MM.1S (cell line): Measurements from ENCODE around the gene PSENEN.

Source experiments
- DNase-seq: peaks from one replicate; pipeline ENCODE4 v3.0.0-alpha.2; 2015
- H2AFZ ChIP-seq: fragments of 300-600 bp; sonication (generic); 2 replicates; pipeline ENCODE4 v1.6.0; 2016; ENCODE audit warnings: antibody characterized with exemption, low read length
- H3F3A ChIP-seq: fragments of 300-600 bp; sonication (generic); 2 replicates; pipeline ENCODE4 v1.6.1; 2016; ENCODE audit warnings: mild to moderate bottlenecking, antibody characterized with exemption, low read length, moderate library complexity, mixed read lengths; ENCODE audit not compliant: insufficient read depth
- H3K27ac ChIP-seq: fragments of 300-600 bp; sonication (generic); 2 replicates; pipeline ENCODE4 v1.5.1; 2016; ENCODE audit warnings: mild to moderate bottlenecking, low read length
- H3K27me3 ChIP-seq: fragments of 300-600 bp; sonication (generic); replicated peaks from 2 replicates; pipeline ENCODE4 v1.6.0; 2016; ENCODE audit warnings: low read length; ENCODE audit not compliant: insufficient read depth
- H3K36me3 ChIP-seq: fragments of 300-600 bp; sonication (generic); replicated peaks from 2 replicates; pipeline ENCODE4 v1.6.1; 2016; ENCODE audit warnings: mild to moderate bottlenecking, low read length, mixed read lengths; ENCODE audit not compliant: insufficient read depth
- H3K4me1 ChIP-seq: fragments of 300-600 bp; sonication (generic); 2 replicates; pipeline ENCODE4 v1.6.1; 2016; ENCODE audit warnings: low read length, mixed read lengths
- H3K4me2 ChIP-seq: fragments of 300-600 bp; sonication (generic); 2 replicates; pipeline ENCODE4 v1.6.0; 2016; ENCODE audit warnings: low read depth, low read length
- H3K4me3 ChIP-seq: fragments of 300-600 bp; sonication (generic); 2 replicates; pipeline ENCODE4 v1.5.1; 2016; ENCODE audit warnings: low read length, mixed read lengths
- H3K79me2 ChIP-seq: fragments of 300-600 bp; sonication (generic); 2 replicates; pipeline ENCODE4 v1.6.1; 2016; ENCODE audit warnings: mixed run types, low read length, mixed read lengths
- H3K9ac ChIP-seq: fragments of 300-600 bp; sonication (generic); 2 replicates; pipeline ENCODE4 v1.6.1; 2016; ENCODE audit warnings: low read length, mixed read lengths
- H3K9me2 ChIP-seq: fragments of 300-600 bp; sonication (generic); replicated peaks from 2 replicates; pipeline ENCODE4 v1.6.1; 2016; ENCODE audit warnings: mild to moderate bottlenecking, low read length, mixed read lengths; ENCODE audit not compliant: insufficient read depth
- H3K9me3 ChIP-seq: fragments of 300-600 bp; sonication (generic); replicated peaks from 2 replicates; pipeline ENCODE4 v1.6.1; 2016; ENCODE audit warnings: mild to moderate bottlenecking, low read length, mixed read lengths; ENCODE audit not compliant: insufficient read depth
- H4K20me1 ChIP-seq: fragments of 300-600 bp; sonication (generic); 2 replicates; pipeline ENCODE4 v1.6.1; 2016; ENCODE audit warnings: mild to moderate bottlenecking, low read length, moderate library complexity, mixed read lengths; ENCODE audit not compliant: insufficient read depth
- CTCF ChIP-seq: fragments of 300-600 bp; sonication (generic); IDR thresholded peaks from 2 replicates; pipeline ENCODE4 v1.5.1; 2016; ENCODE audit warnings: antibody characterized with exemption, low read length, mixed read lengths
- EZH2 ChIP-seq: fragments of 300-600 bp; sonication (generic); optimal IDR thresholded peaks from 2 replicates; pipeline ENCODE3; 2017; ENCODE audit warnings: low read depth, mild to moderate bottlenecking, antibody characterized with exemption, low read length, mixed read lengths
- EZH2phosphoT487 ChIP-seq: fragments of 300-600 bp; sonication (generic); IDR thresholded peaks from 2 replicates; pipeline ENCODE4 v1.6.1; 2018; ENCODE audit warnings: antibody characterized with exemption, low read length

The PSENEN gene

GRCh38 chr19:35789978-35790944 lies 44.8 kb downstream of the PSENEN start:
- Histone ChIP-seq H3K27ac (no peak overlapping the region), H3K4me1 (no peaks in the 10 kb centered on the region)
- DNase-seq: no peak

GRCh38 chr19:35790981-35791813 lies 45.7 kb downstream of the PSENEN start:
- no peaks in the 10 kb centered on the region for H3K9me2 ChIP-seq
- TF ChIP-seq EZH2 (no peak), CTCF (peak; percentile 9; the same call in 1 of the 2 replicates)
- no peaks in the 10 kb centered on the region for H3K9me3 ChIP-seq
- H3F3A ChIP-seq: no peaks in the 10 kb centered on the region
- no peak overlapping the region for H3K27ac ChIP-seq
- H3K4me2 ChIP-seq: no peak overlapping the region
- no peaks in the 10 kb centered on the region for H3K36me3 ChIP-seq
- no peak overlapping the region for H3K4me3 ChIP-seq
- H3K9ac ChIP-seq: no peak overlapping the region
- peaks cover 32% of the 10 kb centered on the region for H3K27me3 ChIP-seq
- no peak overlapping the region for H2AFZ ChIP-seq
- no peak for DNase-seq
- H4K20me1 ChIP-seq: no peaks in the 10 kb centered on the region
- no peaks in the 10 kb centered on the region for H3K4me1 ChIP-seq
- no peaks in the 10 kb centered on the region for H3K79me2 ChIP-seq

More at GRCh38 chr19:35789978-35790944, 44.8 kb downstream of the PSENEN start:
- no peak overlapping the region for H3K4me2 ChIP-seq
- H3K36me3 ChIP-seq: no peaks in the 10 kb centered on the region
- no peak overlapping the region for H3K9ac ChIP-seq
- H3K27me3 ChIP-seq: peaks cover 23% of the 10 kb centered on the region
- TF ChIP-seq EZH2phosphoT487: no peak
- TF ChIP-seq EZH2: no peak
- no peak for TF ChIP-seq CTCF
- H3K9me2 ChIP-seq: no peaks in the 10 kb centered on the region
- no peaks in the 10 kb centered on the region for H3F3A ChIP-seq
- H3K4me3 ChIP-seq: no peak overlapping the region
- H3K79me2 ChIP-seq: no peaks in the 10 kb centered on the region
- no peaks in the 10 kb centered on the region for H3K9me3 ChIP-seq
- H2AFZ ChIP-seq: no peak overlapping the region
- no peaks in the 10 kb centered on the region for H4K20me1 ChIP-seq

- Histone ChIP-seq H4K20me1 (no peaks in the 10 kb centered on the region), H3K9me3 (no peaks in the 10 kb centered on the region), H3K4me1 (no peaks in the 10 kb centered on the region), H3K79me2 (no peaks in the 10 kb centered on the region), H3F3A (no peaks in the 10 kb centered on the region), H3K27ac (no peak overlapping the region), H3K4me2 (no peak overlapping the region), H2AFZ (no peak overlapping the region), H3K9ac (no peak overlapping the region), H3K36me3 (no peaks in the 10 kb centered on the region), H3K4me3 (no peak overlapping the region), H3K9me2 (no peaks in the 10 kb centered on the region), H3K27me3 (peaks cover 38% of the 10 kb centered on the region)
- TF ChIP-seq CTCF: no peak
- no peak for TF ChIP-seq EZH2
- TF ChIP-seq EZH2phosphoT487: no peak
- DNase-seq: no peak
Observed at GRCh38 chr19:35791814-35792279, 46.4 kb downstream of the PSENEN start.
